ENCODE data around the gene PARP16.

The PARP16 gene

GRCh38 chr15:65329288-65329983 is 42.8 kb upstream of the PARP16 start:
- H3K4me3 ChIP-seq (ENCODE audit: low read depth, low read length) = no peak overlapping the region
- CTCF ChIA-PET = interaction anchor here (0.6 to 4.6 kb wide), 3 partner anchors 10 to 57 kb away, joined by 3 to 27 read pairs (median 5); no protein-coding TSS in a partner anchor
- POLR2A ChIA-PET = no interaction called here

More at GRCh38 chr15:65329288-65329983, 42.8 kb upstream of the PARP16 start:
- no peaks in the 10 kb centered on the region for H3K9me3 ChIP-seq (ENCODE audit: control insufficient read depth, insufficient read depth, low read depth, low read length)
- TF ChIP-seq TSHZ1 (tag by site-specific recombination; IDR thresholded peaks at IDR 0.05; ENCODE audit: borderline replicate concordance) (no peak), ZNF48 (tag by site-specific recombination; IDR thresholded peaks at IDR 0.05) (no peak), SP3 (tag by site-specific recombination; IDR thresholded peaks at IDR 0.05) (no peak), ZNF677 (tag by site-specific recombination; IDR thresholded peaks at IDR 0.05) (no peak), SCRT1 (tag by site-specific recombination; IDR thresholded peaks at IDR 0.05; ENCODE audit: borderline replicate concordance) (no peak), ZNF843 (tag by site-specific recombination; IDR thresholded peaks at IDR 0.05) (no peak), ZNF302 (tag by site-specific recombination; IDR thresholded peaks at IDR 0.05; ENCODE audit: low read depth) (no peak), PRDM1 (tag by site-specific recombination; IDR thresholded peaks at IDR 0.05) (no peak), INSM2 (tag by site-specific recombination; IDR thresholded peaks at IDR 0.05) (no peak), ZNF398 (tag by site-specific recombination; IDR thresholded peaks at IDR 0.05) (no peak), ZNF544 (tag by site-specific recombination; IDR thresholded peaks at IDR 0.05) (no peak)
- TF ChIP-seq, protein P1, sequence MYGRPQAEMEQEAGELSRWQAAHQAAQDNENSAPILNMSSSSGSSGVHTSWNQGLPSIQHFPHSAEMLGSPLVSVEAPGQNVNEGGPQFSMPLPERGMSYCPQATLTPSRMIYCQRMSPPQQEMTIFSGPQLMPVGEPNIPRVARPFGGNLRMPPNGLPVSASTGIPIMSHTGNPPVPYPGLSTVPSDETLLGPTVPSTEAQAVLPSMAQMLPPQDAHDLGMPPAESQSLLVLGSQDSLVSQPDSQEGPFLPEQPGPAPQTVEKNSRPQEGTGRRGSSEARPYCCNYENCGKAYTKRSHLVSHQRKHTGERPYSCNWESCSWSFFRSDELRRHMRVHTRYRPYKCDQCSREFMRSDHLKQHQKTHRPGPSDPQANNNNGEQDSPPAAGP (tag by site-specific recombination; IDR thresholded peaks at IDR 0.05) = no peak
- H3K27ac ChIP-seq (ENCODE audit: extremely low read depth, low read depth, low read length) = no peak overlapping the region
- no peaks in the 10 kb centered on the region for H3K4me1 ChIP-seq (ENCODE audit: control insufficient read depth, insufficient read depth, low read length)
- H3K36me3 ChIP-seq (ENCODE audit: control insufficient read depth in 2 of 2, insufficient read depth in 1 of 2, low read length in 2 of 2) = no peaks in the 10 kb centered on the region
